A549 (cell line): ENCODE measurements around the gene OVCH2. TPM values are rescaled to one million over a fixed set of nuclear protein-coding genes. Genes with fewer than 3 reads are reported as not detected.

Experiments used
- ATAC-seq, 2 experiments: fragments of 200-7000 bp in 1 of 2; fragments of >200 bp in 1 of 2; cut with Nextera tagmentation in 1 of 2; cut with Tn5 transposase in 1 of 2; 3 replicates each; pipeline versions ENCODE4 v1.8.0 to v1.9.1; 2018 to 2020; ENCODE audit warnings: mild to moderate bottlenecking in 1 of 2, moderate library complexity in 1 of 2
- CTCF ChIA-PET: fragments of 300-600 bp; sonication (Branson Sonifier 250); formaldehyde crosslinking; extraction: SDS; loops from one replicate; lab custom pipeline; 2021; ENCODE audit warnings: antibody characterized with exemption, inconsistent platforms; lab: Yijun Ruan, JAX
- POLR2A ChIA-PET: fragments of 350-600 bp; formaldehyde crosslinking; extraction: SDS; loops from one replicate; lab custom pipeline; 2021; ENCODE audit warnings: antibody characterized with exemption, inconsistent platforms; lab: Yijun Ruan, JAX
- DNase-seq, 2 experiments: peaks; one replicate each; pipeline versions ENCODE4 v3.0.0 to v3.0.0-alpha.2; 2011 to 2016; ENCODE audit warnings: low read depth in 1 of 2, low spot score in 1 of 2
- FAIRE-seq: peaks from 2 replicates; lab custom pipeline; 2011; peaks lifted over from hg19 to GRCh38; lab: Jason Lieb, UNC
- H3K27ac ChIP-seq, 2 experiments: fragments of >200 bp; sonication (Bioruptor Twin); formaldehyde crosslinking; 3 replicates each; pipeline ENCODE4 v1.5.1; 2016 to 2017
- H3K4me1 ChIP-seq: fragments of >200 bp; sonication (Bioruptor Twin); formaldehyde crosslinking; 3 replicates; pipeline ENCODE4 v1.6.1; 2016
- H3K4me2 ChIP-seq: fragments of >200 bp; sonication (Bioruptor Twin); formaldehyde crosslinking; 3 replicates; pipeline ENCODE4 v1.6.1; 2016
- H3K4me3 ChIP-seq: fragments of >200 bp; sonication (Bioruptor Twin); formaldehyde crosslinking; 3 replicates; pipeline ENCODE4 v1.5.1; 2016
- H3K9me3 ChIP-seq: fragments of >200 bp; sonication (Bioruptor Twin); formaldehyde crosslinking; 3 replicates; pipeline ENCODE4 v1.6.1; 2016
- ATOH8 ChIP-seq: fragments of 250-450 bp; sonication (Bioruptor Pico); IDR thresholded peaks from 2 replicates; pipeline ENCODE4 v1.5.0; 2020; ENCODE audit warnings: low read depth, mild to moderate bottlenecking, moderate library complexity
- BHLHE40 ChIP-seq: IDR thresholded peaks from 2 replicates; pipeline ENCODE4 v1.6.1; 2012; ENCODE audit warnings: low read depth, low read length, inconsistent platforms
- CHD4 ChIP-seq: fragments of 200-600 bp; sonication (generic); IDR thresholded peaks from 2 replicates; pipeline ENCODE4 v1.6.1; 2016; ENCODE audit warnings: antibody characterized with exemption, mild to moderate bottlenecking, borderline replicate concordance
- EHF ChIP-seq: fragments of 250-450 bp; sonication (Bioruptor Pico); IDR thresholded peaks from 2 replicates; pipeline ENCODE4 v1.5.0; 2020; ENCODE audit warnings: mild to moderate bottlenecking
- EHMT2 ChIP-seq: fragments of 200-600 bp; sonication (generic); IDR thresholded peaks from 2 replicates; pipeline ENCODE4 v1.6.1; 2016; ENCODE audit warnings: antibody characterized with exemption, low read depth, mild to moderate bottlenecking, moderate library complexity
- ELK1 ChIP-seq: fragments of 150-350 bp; IDR thresholded peaks from 2 replicates; pipeline ENCODE4 v1.6.1; 2014; ENCODE audit warnings: low read depth, mild to moderate bottlenecking, low read length
- EP300 ChIP-seq, 2 experiments: fragments of >200 bp; sonication (Bioruptor Twin); formaldehyde crosslinking; IDR thresholded peaks; 2 replicates in 1 of 2; 3 replicates in 1 of 2; pipeline ENCODE4 v1.6.1; 2016 to 2017
- FOSL2 ChIP-seq, 2 experiments: fragments of 450-650 bp in 1 of 2; fragments of >200 bp in 1 of 2; sonication (Bioruptor Twin) in 1 of 2; formaldehyde crosslinking; IDR thresholded peaks; 2 replicates each; pipeline versions ENCODE4 v1.5.0 to v1.6.1; 2016 to 2020; ENCODE audit warnings: mild to moderate bottlenecking in 1 of 2, moderate library complexity in 1 of 2
- FOXS1 ChIP-seq: fragments of 250-450 bp; sonication (Bioruptor Pico); IDR thresholded peaks from 2 replicates; pipeline ENCODE4 v1.5.0; 2020; ENCODE audit warnings: mild to moderate bottlenecking, moderate library complexity
- GATA3 ChIP-seq: IDR thresholded peaks from 2 replicates; pipeline ENCODE4 v1.6.1; 2012; ENCODE audit warnings: borderline replicate concordance
- HDAC2 ChIP-seq: fragments of 200-600 bp; sonication (generic); IDR thresholded peaks from 2 replicates; pipeline ENCODE4 v1.6.1; 2016
- HMGXB4 ChIP-seq: fragments of 250-450 bp; sonication (Bioruptor Pico); IDR thresholded peaks from 2 replicates; pipeline ENCODE4 v1.5.0; 2021; ENCODE audit warnings: mild to moderate bottlenecking, moderate library complexity, borderline replicate concordance
- HOXA7 ChIP-seq: fragments of 250-450 bp; sonication (Bioruptor Pico); IDR thresholded peaks from 2 replicates; pipeline ENCODE4 v1.5.0; 2020; ENCODE audit warnings: mild to moderate bottlenecking, moderate library complexity
- KDM5A ChIP-seq: fragments of 200-600 bp; sonication (generic); IDR thresholded peaks from 2 replicates; pipeline ENCODE4 v1.6.1; 2016; ENCODE audit warnings: antibody characterized with exemption, mild to moderate bottlenecking
- MAFK ChIP-seq: fragments of 450-650 bp; IDR thresholded peaks from 2 replicates; pipeline ENCODE4 v1.6.1; 2014; ENCODE audit not compliant: partially characterized antibody
- MYC ChIP-seq: IDR thresholded peaks from 2 replicates; pipeline ENCODE4 v1.6.1; 2012; ENCODE audit warnings: mild to moderate bottlenecking, inconsistent platforms, low read length, improper control_type of control experiment, borderline replicate concordance
- NFE2L2 ChIP-seq: fragments of 150-350 bp; conservative IDR thresholded peaks from 2 replicates; pipeline ENCODE4 v1.6.1; 2014; ENCODE audit warnings: low read length
- NR3C1 ChIP-seq: fragments of >200 bp; sonication (Bioruptor Twin); formaldehyde crosslinking; IDR thresholded peaks from 3 replicates; pipeline ENCODE4 v1.6.1; 2017
- POLR2A ChIP-seq: IDR thresholded peaks from 2 replicates; pipeline ENCODE4 v1.6.1; 2012; ENCODE audit warnings: mild to moderate bottlenecking, low read length
- REST ChIP-seq: fragments of 200-600 bp; sonication (generic); IDR thresholded peaks from 2 replicates; pipeline ENCODE4 v1.6.1; 2016; ENCODE audit warnings: antibody characterized with exemption, mild to moderate bottlenecking, moderate library complexity
- SREBF2 ChIP-seq: fragments of 450-650 bp; IDR thresholded peaks from 2 replicates; pipeline ENCODE4 v1.6.1; 2014; ENCODE audit warnings: mild to moderate bottlenecking, moderate library complexity
- TFCP2L1 ChIP-seq: fragments of 250-450 bp; sonication (Bioruptor Pico); IDR thresholded peaks from 2 replicates; pipeline ENCODE4 v1.5.0; 2021; ENCODE audit warnings: mild to moderate bottlenecking
- ZC3H11A ChIP-seq: fragments of 450-650 bp; IDR thresholded peaks from 2 replicates; pipeline ENCODE4 v1.6.1; 2014; ENCODE audit warnings: antibody characterized with exemption, mild to moderate bottlenecking
- ZFP36 ChIP-seq: fragments of 450-650 bp; IDR thresholded peaks from 2 replicates; pipeline ENCODE4 v1.6.1; 2014; ENCODE audit warnings: borderline replicate concordance; ENCODE audit not compliant: partially characterized antibody
- WGBS: methylation state at CpG from one replicate; pipeline ENCODE4 v1.1.6; 2017; ENCODE audit errors: missing lambda C conversion rate; 5-methylcytosine and 5-hydroxymethylcytosine counted together
- polyA plus RNA-seq, 4 experiments: library from polyadenylated mRNA; depleted of rRNA in 3 of 4; stranded (reverse); fragments of >200 nt; fragmentation: RNase III in 1 of 4; extraction: RNeasy Plus Mini Kit Qiagen cat#74134 plus additional on column Dnase treatment in 1 of 4; gene quantifications; 2 replicates in 3 of 4; 3 replicates in 1 of 4; pipeline ENCODE4 v1.2.3, GENCODE V29; 2011 to 2017

Gene OVCH2
- polyA plus RNA-seq, 2 of the 4 experiments (the other 2 are of a cell fraction): not detected

- Histone ChIP-seq H3K4me3 (no peak overlapping the region), H3K4me1 (peaks cover 8% of the 10 kb centered on the region; the same call in 2 of the 3 replicates), H3K9me3 (no peaks in the 10 kb centered on the region), H3K27ac (no peak overlapping the region), H3K4me2 (no peak overlapping the region)
- DNase-seq: no peak
- ChIA-PET CTCF (interaction anchor here (0.8 to 10.6 kb wide), 9 partner anchors 12 to 571 kb away, joined by 3 to 209 read pairs (median 4); partner anchors contain the start of genes EIF3F and PPFIBP2), POLR2A (no interaction called here)
- 88% methylated on average over 5 of the region's 5 CpGs for WGBS
- FAIRE-seq: no peak
- no peak for ATAC-seq
- TF ChIP-seq TFCP2L1 (no peak), NFE2L2 (no peak), ATOH8 (no peak), EHMT2 (no peak)
Observed at GRCh38 chr11:7668911-7669310, 37.4 kb downstream of the OVCH2 start.

GRCh38 chr11:7668464-7668863 lies 37.8 kb downstream of the OVCH2 start:
- Histone ChIP-seq H3K9me3 (no peaks in the 10 kb centered on the region), H3K27ac (no peak overlapping the region), H3K4me2 (no peak overlapping the region), H3K4me1 (peaks cover 4% of the 10 kb centered on the region; the same call in 2 of the 3 replicates), H3K4me3 (no peak overlapping the region)
- 83% methylated on average over 7 of the region's 7 CpGs for WGBS
- DNase-seq (no peak), FAIRE-seq (no peak), ATAC-seq (no peak)
- ChIA-PET CTCF (interaction anchor here (0.8 to 10.6 kb wide), 7 partner anchors 22 to 571 kb away, joined by 3 to 209 read pairs (median 4); partner anchors contain the start of gene PPFIBP2), POLR2A (no interaction called here)
- TF ChIP-seq MAFK: no peak
- no peak for TF ChIP-seq NR3C1
- TF ChIP-seq GATA3: no peak
- TF ChIP-seq REST: 0 out of 2 replicates have a peak, but pooled peaks have one; percentile 19

- no peak overlapping the region for H3K27ac ChIP-seq
- peaks cover 4% of the 10 kb centered on the region; the same call in 2 of the 3 replicates for H3K4me1 ChIP-seq
- no peaks in the 10 kb centered on the region for H3K9me3 ChIP-seq
- POLR2A ChIA-PET: no interaction called here
- no peak for ATAC-seq
- no peak for DNase-seq
- 89% methylated on average over 2 of the region's 2 CpGs for WGBS
- TF ChIP-seq ZFP36: no peak
- TF ChIP-seq BHLHE40: no peak
- TF ChIP-seq SREBF2: no peak
- TF ChIP-seq KDM5A: no peak
- TF ChIP-seq FOXS1: no peak
- no peak for TF ChIP-seq MAFK
- no peak for TF ChIP-seq HDAC2
- no peak for TF ChIP-seq EP300 (IDR thresholded peaks at IDR 0.05)
- TF ChIP-seq MYC: no peak
- no peak for TF ChIP-seq CHD4
- TF ChIP-seq ELK1: no peak
- TF ChIP-seq NR3C1: no peak
- TF ChIP-seq POLR2A: no peak
- no peak for TF ChIP-seq FOSL2 (IDR thresholded peaks at IDR 0.05)
- no peak for TF ChIP-seq FOSL2 (CRISPR knock-in tag; IDR thresholded peaks at IDR 0.05)
- no peak for TF ChIP-seq EHMT2
- no peak for TF ChIP-seq HMGXB4 (CRISPR knock-in tag)
- no peak for TF ChIP-seq HOXA7 (CRISPR knock-in tag)
- no peak for TF ChIP-seq ZC3H11A
- no peak for TF ChIP-seq EHF (CRISPR knock-in tag)
- no peak overlapping the region for H3K4me3 ChIP-seq
- H3K4me2 ChIP-seq: no peak overlapping the region
- CTCF ChIA-PET: interaction anchor here (1.1 to 10.6 kb wide), 8 partner anchors 18 to 913 kb away, joined by 3 to 209 read pairs (median 9); partner anchors contain the start of gene PPFIBP2
- no peak for FAIRE-seq
Observed at GRCh38 chr11:7667460-7667859, 38.8 kb downstream of the OVCH2 start.
